Endothelial cell (in vitro differentiated cells): ENCODE measurements around the gene UBA6. TPM values are rescaled to one million over a fixed set of nuclear protein-coding genes. Genes with fewer than 3 reads are reported as not detected.

Experiments
- DNase-seq: peaks from one replicate; pipeline ENCODE4 v3.0.0; 2021; ENCODE audit warnings: low spot score
- H3K27ac Mint-ChIP-seq: one replicate; pipeline ENCODE4 v1.8.0; 2021; ENCODE audit warnings: mixed read lengths, inconsistent platforms; ENCODE audit not compliant: unreplicated experiment
- H3K27me3 Mint-ChIP-seq: one replicate; pipeline ENCODE4 v1.8.0; 2021; ENCODE audit warnings: mild to moderate bottlenecking, moderate library complexity, mixed read lengths, inconsistent platforms; ENCODE audit not compliant: unreplicated experiment
- H3K36me3 Mint-ChIP-seq: one replicate; pipeline ENCODE4 v1.8.0; 2021; ENCODE audit warnings: mild to moderate bottlenecking, low read depth, mixed read lengths, inconsistent platforms; ENCODE audit not compliant: unreplicated experiment
- H3K4me1 Mint-ChIP-seq: one replicate; pipeline ENCODE4 v1.8.0; 2021; ENCODE audit warnings: mild to moderate bottlenecking, mixed read lengths, inconsistent platforms; ENCODE audit not compliant: unreplicated experiment
- H3K4me3 Mint-ChIP-seq: one replicate; pipeline ENCODE4 v1.8.0; 2021; ENCODE audit warnings: mild to moderate bottlenecking, mixed read lengths, inconsistent platforms; ENCODE audit not compliant: unreplicated experiment
- H3K9me3 Mint-ChIP-seq: one replicate; pipeline ENCODE4 v1.8.0; 2021; ENCODE audit warnings: mixed read lengths, inconsistent platforms; ENCODE audit not compliant: unreplicated experiment
- CTCF ChIP-seq: fragments of 200-600 bp; sonication (generic); IDR thresholded peaks from one replicate; pipeline ENCODE4 v1.5.0; 2021; ENCODE audit warnings: antibody characterized with exemption; ENCODE audit not compliant: unreplicated experiment
- total RNA-seq: library from RNA; stranded (reverse); fragmentation: NEBNext Ultra II Directional; extraction: Animal tissue kit (Norgen Biotek cat#: 25700); gene quantifications from one replicate; pipeline ENCODE4 v1.2.1, GENCODE V29; 2021; ENCODE audit not compliant: unreplicated experiment

The UBA6 gene
- total RNA-seq, 1 donor from 2014 or later, result 79.5 TPM

- H3K9me3 Mint-ChIP-seq, result peaks cover 10% of the 10 kb centered on the region
- no peaks in the 10 kb centered on the region for H3K4me1 Mint-ChIP-seq
- DNase-seq, result no peak
- H3K27me3 Mint-ChIP-seq, result peaks cover 5% of the 10 kb centered on the region
- H3K36me3 Mint-ChIP-seq, result peaks cover 30% of the 10 kb centered on the region
- no peak for TF ChIP-seq CTCF
- H3K27ac Mint-ChIP-seq, result no peak overlapping the region
- H3K4me3 Mint-ChIP-seq, result no peak overlapping the region
Observed at GRCh38 chr4:67634741-67635140, 66.2 kb downstream of the UBA6 start.

- DNase-seq, result no peak
- H3K27me3 Mint-ChIP-seq, result peaks cover 3% of the 10 kb centered on the region
- H3K9me3 Mint-ChIP-seq, result no peaks in the 10 kb centered on the region
- H3K36me3 Mint-ChIP-seq, result peaks cover 22% of the 10 kb centered on the region
- H3K4me3 Mint-ChIP-seq, result no peak overlapping the region
- no peak for TF ChIP-seq CTCF
- H3K27ac Mint-ChIP-seq, result no peak overlapping the region
- no peaks in the 10 kb centered on the region for H3K4me1 Mint-ChIP-seq
Observed at GRCh38 chr4:67632492-67632891, 68.5 kb downstream of the UBA6 start.

DNA sequence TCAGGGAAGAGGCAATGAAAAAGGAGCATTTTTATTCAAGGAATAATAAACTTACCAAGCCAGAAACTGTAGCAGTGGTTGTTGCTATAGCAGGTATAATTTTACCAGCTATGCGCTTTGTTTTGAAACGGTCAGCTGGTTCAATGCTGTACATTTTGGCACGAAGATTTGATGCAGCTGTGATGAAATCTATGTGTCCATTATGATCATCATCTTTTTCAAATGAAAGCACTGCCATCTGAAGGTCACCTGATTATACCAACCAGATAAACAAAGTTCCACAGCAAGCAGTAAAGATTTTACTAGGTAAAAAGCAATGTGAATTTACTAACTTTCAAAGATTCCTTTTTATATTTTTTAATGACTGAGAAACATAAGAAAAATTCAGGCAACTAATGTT is 76.0 kb downstream of the UBA6 start:
- peaks cover 22% of the 10 kb centered on the region for H3K36me3 Mint-ChIP-seq

GRCh38 chr4:67616478-67616877 is 84.5 kb downstream of the UBA6 start:
- peaks cover 37% of the 10 kb centered on the region for H3K36me3 Mint-ChIP-seq
- no peak for TF ChIP-seq CTCF

More for the DNA sequence above, 76.0 kb downstream of the UBA6 start:
- Mint-ChIP-seq H3K4me1 (no peaks in the 10 kb centered on the region), H3K4me3 (no peak overlapping the region), H3K27ac (no peak overlapping the region), H3K27me3 (no peaks in the 10 kb centered on the region), H3K9me3 (no peaks in the 10 kb centered on the region)
- no peak for DNase-seq
- no peak for TF ChIP-seq CTCF

GRCh38 chr4:67615119-67615518 is 85.8 kb downstream of the UBA6 start:
- Mint-ChIP-seq H3K9me3 (no peaks in the 10 kb centered on the region), H3K36me3 (peaks cover 35% of the 10 kb centered on the region), H3K27ac (no peak overlapping the region), H3K4me3 (peak overlapping the region; percentile 68), H3K27me3 (peaks cover 1% of the 10 kb centered on the region), H3K4me1 (peaks cover 3% of the 10 kb centered on the region)
- DNase-seq, result no peak
- TF ChIP-seq CTCF, result no peak

More at GRCh38 chr4:67616478-67616877, 84.5 kb downstream of the UBA6 start:
- peaks cover 1% of the 10 kb centered on the region for H3K27me3 Mint-ChIP-seq
- no peak for DNase-seq
- no peak overlapping the region for H3K4me3 Mint-ChIP-seq
- peaks cover 3% of the 10 kb centered on the region for H3K4me1 Mint-ChIP-seq
- no peaks in the 10 kb centered on the region for H3K9me3 Mint-ChIP-seq
- H3K27ac Mint-ChIP-seq, result no peak overlapping the region
